Mesenchymal stem cell (in vitro differentiated cells and primary cell): ENCODE data around the gene UCP2.
"Not testable (repeated sequence)": the region's sequence is repeated elsewhere in the genome, so short reads cannot be mapped to it uniquely, and the experiment has no call there.

ENCODE experiments used
- DNase-seq: peaks from one replicate; pipeline ENCODE4 v3.0.0-alpha.2; 2013
- H2AFZ ChIP-seq: one replicate; pipeline ENCODE4 v1.6.1; 2013; ENCODE audit warnings: low read depth, mild to moderate bottlenecking, control low read depth, inconsistent platforms, low read length, moderate library complexity
- H2AK5ac ChIP-seq: 2 replicates; pipeline ENCODE4 v1.6.1; 2013; ENCODE audit warnings: low read length, moderate library complexity, mild to moderate bottlenecking, inconsistent platforms; ENCODE audit not compliant: severe bottlenecking
- H2BK120ac ChIP-seq: one replicate; pipeline ENCODE4 v1.6.1; 2013; ENCODE audit warnings: low read depth, mild to moderate bottlenecking, inconsistent platforms, low read length, moderate library complexity
- H2BK12ac ChIP-seq, 2 experiments: one replicate each; pipeline ENCODE4 v1.6.1; 2013; ENCODE audit warnings: inconsistent platforms in 2 of 2, low read length in 2 of 2, mild to moderate bottlenecking in 2 of 2, moderate library complexity in 2 of 2, control low read depth in 1 of 2
- H2BK15ac ChIP-seq: one replicate; pipeline ENCODE4 v1.6.1; 2013; ENCODE audit warnings: mild to moderate bottlenecking, low read depth, inconsistent platforms; ENCODE audit not compliant: poor library complexity, severe bottlenecking
- H2BK5ac ChIP-seq: 2 replicates; pipeline ENCODE4 v1.6.1; 2013; ENCODE audit warnings: low read depth, mild to moderate bottlenecking, low read length, control low read depth, inconsistent platforms; ENCODE audit not compliant: poor library complexity, severe bottlenecking
- H3K14ac ChIP-seq, 2 experiments: one replicate each; pipeline ENCODE4 v1.6.1; 2013; ENCODE audit warnings: inconsistent platforms in 2 of 2, low read length in 2 of 2, control low read depth in 1 of 2, mild to moderate bottlenecking in 1 of 2, moderate library complexity in 1 of 2
- H3K18ac ChIP-seq, 2 experiments: one replicate each; pipeline ENCODE4 v1.6.1; 2013; ENCODE audit warnings: inconsistent platforms in 2 of 2, low read length in 2 of 2, control low read depth in 1 of 2, low read depth in 1 of 2, mild to moderate bottlenecking in 1 of 2
- H3K23ac ChIP-seq, 2 experiments: one replicate each; pipeline ENCODE4 v1.6.1; 2013; ENCODE audit warnings: inconsistent platforms in 2 of 2, low read length in 2 of 2, mild to moderate bottlenecking in 2 of 2, moderate library complexity in 2 of 2, control low read depth in 1 of 2
- H3K27ac ChIP-seq: 2 replicates; pipeline ENCODE4 v1.5.1; 2013; ENCODE audit warnings: mild to moderate bottlenecking, moderate library complexity, low read length, control low read depth, inconsistent platforms; ENCODE audit not compliant: poor library complexity, severe bottlenecking
- H3K27me3 ChIP-seq, 2 experiments: 2 replicates each; pipeline versions ENCODE4 v1.6.1 to v1.7.0; 2013; ENCODE audit warnings: low read length in 2 of 2, mild to moderate bottlenecking in 2 of 2, moderate library complexity in 2 of 2, control low read depth in 1 of 2, inconsistent platforms in 1 of 2; ENCODE audit not compliant: control insufficient read depth in 1 of 2, insufficient read depth in 1 of 2
- H3K36me3 ChIP-seq, 2 experiments: 2 replicates each; pipeline versions ENCODE4 v1.6.1 to v1.7.0; 2013; ENCODE audit warnings: low read length in 2 of 2, control low read depth in 1 of 2, inconsistent platforms in 1 of 2, low read depth in 1 of 2, mild to moderate bottlenecking in 1 of 2; ENCODE audit not compliant: insufficient read depth in 2 of 2, control insufficient read depth in 1 of 2
- H3K4ac ChIP-seq, 2 experiments: one replicate each; pipeline ENCODE4 v1.6.1; 2013; ENCODE audit warnings: inconsistent platforms in 2 of 2, low read length in 2 of 2, mild to moderate bottlenecking in 2 of 2, moderate library complexity in 2 of 2, control low read depth in 1 of 2, low read depth in 1 of 2
- H3K4me1 ChIP-seq: 2 replicates; pipeline ENCODE4 v1.6.1; 2013; ENCODE audit warnings: low read depth, low read length, control low read depth; ENCODE audit not compliant: control insufficient read depth, insufficient read depth
- H3K4me2 ChIP-seq: 2 replicates; pipeline ENCODE4 v1.6.1; 2013; ENCODE audit warnings: low read length, mild to moderate bottlenecking, inconsistent platforms; ENCODE audit not compliant: poor library complexity, severe bottlenecking
- H3K4me3 ChIP-seq, 2 experiments: 2 replicates each; pipeline versions ENCODE4 v1.5.1 to v1.7.0; 2013; ENCODE audit warnings: low read length in 2 of 2, mild to moderate bottlenecking in 2 of 2, control low read depth in 1 of 2, low read depth in 1 of 2; ENCODE audit not compliant: insufficient read depth in 1 of 2
- H3K79me1 ChIP-seq: replicated peaks from 2 replicates; pipeline ENCODE4 v1.6.1; 2013; ENCODE audit warnings: mild to moderate bottlenecking, control low read depth, low read length, inconsistent platforms; ENCODE audit not compliant: poor library complexity, severe bottlenecking
- H3K9ac ChIP-seq: 2 replicates; pipeline ENCODE4 v1.7.0; 2013; ENCODE audit warnings: mild to moderate bottlenecking, low read length, moderate library complexity
- H3K9me3 ChIP-seq: 2 replicates; pipeline ENCODE4 v1.7.0; 2013; ENCODE audit warnings: mild to moderate bottlenecking, low read length; ENCODE audit not compliant: control insufficient read depth
- H4K8ac ChIP-seq: one replicate; pipeline ENCODE4 v1.6.1; 2013; ENCODE audit warnings: inconsistent platforms, mild to moderate bottlenecking, low read length, moderate library complexity
- H4K91ac ChIP-seq: one replicate; pipeline ENCODE4 v1.6.1; 2013; ENCODE audit warnings: mild to moderate bottlenecking, low read length, inconsistent platforms
- WGBS: methylation state at CpG from one replicate; pipeline ENCODE4 v1.1.7; 2013; ENCODE audit warnings: mixed read lengths; 5-methylcytosine and 5-hydroxymethylcytosine counted together

Gene UCP2

DNA sequence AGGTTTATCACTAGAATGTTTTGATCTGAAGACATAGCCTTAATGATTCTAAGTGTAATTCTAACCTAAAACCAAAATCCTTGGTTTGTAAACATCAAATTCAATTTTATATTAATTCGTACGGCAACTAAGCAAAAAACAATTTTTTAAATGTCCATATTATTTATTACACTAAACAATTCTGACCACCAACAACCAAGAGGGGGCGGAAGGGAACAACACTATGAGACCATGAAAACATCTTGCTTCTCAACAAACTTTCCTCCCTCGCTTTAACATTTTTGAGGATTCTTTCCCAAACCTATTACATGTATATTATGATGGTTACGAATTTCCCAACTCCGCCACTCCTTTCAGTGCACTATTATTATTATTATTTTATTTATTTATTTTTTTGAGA is 6.5 kb upstream of the UCP2 start:
- no peak overlapping the region for H3K27ac ChIP-seq
- no peak overlapping the region for H3K4me3 ChIP-seq
- peaks cover 0 to 4% of the 10 kb centered on the region in 2 experiments for H3K27me3 ChIP-seq
- no peak overlapping the region for H2AK5ac ChIP-seq
- no peak overlapping the region for H2BK15ac ChIP-seq
- H4K91ac ChIP-seq = no peak overlapping the region
- H3K79me1 ChIP-seq = no peaks in the 10 kb centered on the region
- H2BK5ac ChIP-seq = no peak overlapping the region
- no peaks in the 10 kb centered on the region for H3K36me3 ChIP-seq
- H3K4me2 ChIP-seq = no peak overlapping the region
- no peak overlapping the region for H4K8ac ChIP-seq
- H3K18ac ChIP-seq = no peak overlapping the region
- no peak overlapping the region for H3K14ac ChIP-seq
- H3K9me3 ChIP-seq = no peaks in the 10 kb centered on the region
- no peak for DNase-seq
- no peaks in the 10 kb centered on the region for H3K4me1 ChIP-seq
- H2AFZ ChIP-seq = no peak overlapping the region
- no peak overlapping the region for H2BK12ac ChIP-seq
- H3K4ac ChIP-seq = no peak overlapping the region
- no peak overlapping the region for H3K23ac ChIP-seq
- 95% methylated on average over 2 of the region's 6 CpGs for WGBS
- no peak overlapping the region for H3K9ac ChIP-seq
- no peak overlapping the region for H2BK120ac ChIP-seq

DNA sequence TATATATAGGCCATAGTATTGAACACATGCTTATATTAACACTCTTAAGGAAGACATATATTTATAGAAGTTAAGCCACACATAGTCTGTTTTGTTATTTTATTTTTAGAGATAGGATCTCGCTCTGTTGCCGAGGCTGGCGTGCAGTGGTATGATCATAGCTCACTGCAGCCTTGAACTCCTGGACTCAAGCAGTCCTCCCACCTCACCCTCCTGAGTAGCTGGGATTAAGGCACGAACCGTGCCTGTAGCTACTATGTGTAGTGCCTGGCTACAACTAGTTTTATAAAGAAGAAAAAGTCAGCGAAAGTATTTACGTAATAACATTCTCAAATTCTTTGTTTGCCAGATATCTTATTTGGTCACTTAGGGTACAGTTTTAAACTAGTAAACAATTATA is 5.6 kb upstream of the UCP2 start:
- H2AK5ac ChIP-seq = no peak overlapping the region
- no peak overlapping the region for H3K18ac ChIP-seq
- WGBS = 100% methylated on average over 3 of the region's 7 CpGs
- peaks cover 0 to 4% of the 10 kb centered on the region in 2 experiments for H3K27me3 ChIP-seq
- H3K14ac ChIP-seq = no peak overlapping the region
- H3K4me1 ChIP-seq = peaks cover 5% of the 10 kb centered on the region
- no peaks in the 10 kb centered on the region for H3K36me3 ChIP-seq
- no peak overlapping the region for H2BK120ac ChIP-seq
- H3K9me3 ChIP-seq = no peaks in the 10 kb centered on the region
- H4K8ac ChIP-seq = no peak overlapping the region
- no peak overlapping the region for H3K23ac ChIP-seq
- H2BK15ac ChIP-seq = no peak overlapping the region
- DNase-seq = no peak
- no peaks in the 10 kb centered on the region for H3K79me1 ChIP-seq
- no peak overlapping the region for H3K4me2 ChIP-seq
- H3K4me3 ChIP-seq = no peak overlapping the region
- H2AFZ ChIP-seq = no peak overlapping the region
- H3K4ac ChIP-seq = no peak overlapping the region
- H2BK12ac ChIP-seq = no peak overlapping the region
- H3K27ac ChIP-seq = no peak overlapping the region
- no peak overlapping the region for H4K91ac ChIP-seq
- H2BK5ac ChIP-seq = no peak overlapping the region
- H3K9ac ChIP-seq = no peak overlapping the region

DNA sequence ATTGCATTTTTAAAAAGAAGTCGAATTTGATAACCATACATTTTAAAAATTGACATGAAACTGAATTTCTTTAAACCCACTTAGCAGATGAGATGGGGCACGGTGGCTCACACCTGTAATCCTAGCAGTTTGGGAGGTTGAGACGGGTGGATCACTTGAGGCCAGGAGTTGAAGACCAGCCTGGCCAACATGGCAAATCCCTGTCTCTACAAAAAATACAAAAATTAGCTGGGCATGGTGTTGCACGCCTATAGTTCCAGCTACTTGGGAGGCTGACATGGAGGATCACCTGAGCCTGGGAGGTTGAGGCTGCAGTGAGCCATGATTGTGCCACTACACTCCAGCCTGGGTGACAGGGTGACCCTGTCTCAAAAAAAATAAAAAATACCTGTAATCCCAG is 3.0 kb upstream of the UCP2 start:
- not testable (repeated sequence) for H2BK5ac ChIP-seq, H3K4me3 ChIP-seq, H3K4ac ChIP-seq, H3K4me2 ChIP-seq, H3K27ac ChIP-seq, H3K9ac ChIP-seq, H2AK5ac ChIP-seq, H3K79me1 ChIP-seq, H4K91ac ChIP-seq, H3K18ac ChIP-seq, H3K9me3 ChIP-seq, H3K36me3 ChIP-seq, H3K27me3 ChIP-seq, DNase-seq, H2BK120ac ChIP-seq, H2BK15ac ChIP-seq, H2BK12ac ChIP-seq, H3K14ac ChIP-seq, H4K8ac ChIP-seq, H2AFZ ChIP-seq, H3K23ac ChIP-seq
- H3K4me1 ChIP-seq = peaks cover 18% of the 10 kb centered on the region
- WGBS = 95% methylated on average over 4 of the region's 4 CpGs

DNA sequence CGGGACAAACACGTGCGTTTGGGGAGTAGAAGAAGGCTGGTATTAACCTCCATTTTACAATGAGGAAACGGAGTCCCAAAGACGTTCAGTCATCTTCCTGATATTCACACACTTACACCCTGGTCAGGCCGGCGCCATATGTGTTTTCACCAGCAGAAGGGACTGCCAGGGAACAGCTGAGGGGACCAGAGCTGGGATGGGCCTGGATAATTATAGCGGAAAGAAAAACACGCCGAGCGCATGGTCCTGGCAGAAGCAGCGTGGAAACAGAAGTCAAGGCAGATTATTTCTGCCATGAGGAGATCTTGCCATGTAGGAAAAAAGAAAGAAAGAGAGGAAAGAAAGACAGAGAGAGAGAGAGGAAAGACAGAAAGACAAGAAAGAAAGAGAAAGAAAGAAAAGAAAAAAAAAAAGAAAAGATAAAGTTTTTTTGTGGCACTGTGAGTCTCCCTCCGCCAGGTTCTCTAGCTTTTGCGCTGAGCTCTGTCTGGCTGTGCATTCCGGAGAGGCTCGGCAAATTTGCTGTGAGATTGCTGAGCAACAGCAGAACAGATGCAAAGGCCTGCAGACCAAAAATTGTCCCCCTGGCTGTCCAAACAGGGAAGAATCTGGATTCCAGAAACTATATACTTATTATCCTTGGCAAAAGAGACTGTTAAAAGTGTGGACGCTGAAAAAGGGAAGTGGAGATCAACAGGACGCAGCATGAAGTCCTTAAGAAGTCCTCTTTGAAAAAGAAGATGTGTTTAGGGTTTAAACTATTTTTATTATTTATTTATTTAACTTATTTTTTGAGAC is 1.3 kb upstream of the UCP2 start:
- Histone ChIP-seq H3K18ac (peak overlapping the region; percentile 33 to 38), H2BK15ac (no peak overlapping the region), H3K4me1 (peaks cover 27% of the 10 kb centered on the region), H3K9me3 (no peaks in the 10 kb centered on the region), H3K4me3 (peak overlapping the region; percentile 66 to 89), H4K8ac (no peak overlapping the region), H2BK5ac (no peak overlapping the region), H2BK120ac (no peak overlapping the region), H3K23ac (no peak overlapping the region), H2AFZ (peak overlapping the region; percentile 60), H3K14ac (no peak overlapping the region), H3K27me3 (peaks cover 0 to 4% of the 10 kb centered on the region in 2 experiments), H4K91ac (no peak overlapping the region), H3K36me3 (no peaks in the 10 kb centered on the region), H2AK5ac (no peak overlapping the region), H3K4me2 (peak overlapping the region; percentile 74), H2BK12ac (peak overlapping the region in 1 of 2 experiments; percentile 26), H3K4ac (peak overlapping the region in 1 of 2 experiments; percentile 17), H3K27ac (peak overlapping the region; percentile 2), H3K79me1 (peaks cover 3% of the 10 kb centered on the region), H3K9ac (peak overlapping the region; percentile 77)
- no peak for DNase-seq
- WGBS = 74% methylated on average over 16 of the region's 18 CpGs
